Right lobe of liver (tissue), 4 donors: ENCODE data around the gene TBC1D2.

Experiments used
- CTCF ChIP-seq, 4 donors: fragments of 200-600 bp in 3 of 4; fragments of 450-650 bp in 1 of 4; IDR thresholded peaks; one replicate each; pipeline versions ENCODE4 v1.5.1 to v1.8.0; 2016 to 2022; ENCODE audit warnings: antibody characterized with exemption in 4 of 4, mild to moderate bottlenecking in 2 of 4
- POLR2A ChIP-seq: fragments of 450-650 bp; IDR thresholded peaks from one replicate; pipeline ENCODE4 v1.6.1; 2017; ENCODE audit warnings: antibody characterized with exemption, mild to moderate bottlenecking
- donor health status: DM: no; HTN: no; CAD: no.
- donor health status: DM: no; HTN: no; CAD: no.
- donor health status: DM: no; HTN: yes; CAD: no.

- TF ChIP-seq CTCF (IDR thresholded peaks at IDR 0.05) (no peak), POLR2A (no peak)
Observed at GRCh38 chr9:98271479-98271878, 16.0 kb upstream of the TBC1D2 start.
